Stomach (tissue), 9 donors: ENCODE data around the gene PRELID3B. TPM values are rescaled to one million over a fixed set of nuclear protein-coding genes. Genes with fewer than 3 reads are reported as not detected.
A peak's percentile ranks its signal among the peaks of the same experiment; 100 is the strongest.
"Not testable (repeated sequence)": the region's sequence is repeated elsewhere in the genome, so short reads cannot be mapped to it uniquely, and the experiment has no call there.

Experiments used
- DNase-seq, 2 donors: peaks; one replicate each; pipeline versions ENCODE4 v3.0.0 to v3.0.0-alpha.2; 2013 to 2019
- H3K27ac ChIP-seq, 5 donors: fragments of 200-600 bp in 4 of 5; sonication (generic) in 4 of 5; one replicate each; pipeline ENCODE4 v1.5.1; 2013 to 2019; ENCODE audit warnings: mild to moderate bottlenecking in 1 of 5, moderate library complexity in 1 of 5
- H3K27me3 ChIP-seq, 3 donors: fragments of 200-600 bp; sonication (generic); one replicate each; pipeline ENCODE4 v1.5.1; 2017 to 2019; ENCODE audit warnings: mixed run types in 1 of 3
- H3K36me3 ChIP-seq, 4 donors: fragments of 200-600 bp; sonication (generic); 1 replicate in 3 of 4; 2 replicates in 1 of 4; pipeline ENCODE4 v1.5.1; 2016 to 2019
- H3K4me1 ChIP-seq, 4 donors: fragments of 200-600 bp; sonication (generic); one replicate each; pipeline ENCODE4 v1.5.1; 2016 to 2019
- H3K4me3 ChIP-seq, 4 donors: fragments of 200-600 bp; sonication (generic) in 3 of 4; one replicate each; pipeline ENCODE4 v1.5.1; 2016 to 2019; ENCODE audit warnings: mild to moderate bottlenecking in 1 of 4
- H3K9me3 ChIP-seq, 4 donors: fragments of 200-600 bp; sonication (generic); one replicate each; pipeline ENCODE4 v1.5.1; 2016 to 2019
- CTCF ChIP-seq, 7 experiments: fragments of 450-650 bp in 4 of 7; fragments of 200-600 bp in 3 of 7; sonication (generic) in 3 of 7; IDR thresholded peaks; one replicate each; pipeline ENCODE4 v1.5.1; 2016 to 2019; ENCODE audit warnings: antibody characterized with exemption in 7 of 7, control low read depth in 2 of 7, mild to moderate bottlenecking in 1 of 7
- EP300 ChIP-seq: sonication (generic); formaldehyde crosslinking; IDR thresholded peaks from one replicate; pipeline ENCODE4 v1.6.1; 2017; ENCODE audit warnings: antibody characterized with exemption
- POLR2A ChIP-seq, 4 donors: fragments of 450-650 bp; IDR thresholded peaks; one replicate each; pipeline ENCODE4 v1.6.1; 2016; ENCODE audit warnings: antibody characterized with exemption in 4 of 4, control low read depth in 2 of 4, mild to moderate bottlenecking in 1 of 4, moderate library complexity in 1 of 4
- POLR2AphosphoS5 ChIP-seq, 3 donors: sonication (generic); formaldehyde crosslinking; IDR thresholded peaks; one replicate each; pipeline ENCODE4 v1.6.1; 2016; ENCODE audit warnings: antibody characterized with exemption in 3 of 3
- WGBS, 5 donors: extraction: QIAGEN DNeasy Blood & Tissue Kit in 3 of 5; methylation state at CpG; one replicate each; pipeline versions ENCODE4 v1.1.5 to v1.1.7; 2013 to 2018; 5-methylcytosine and 5-hydroxymethylcytosine counted together
- intact Hi-C: fragments of 100-400 bp; cut with DNase I; formaldehyde crosslinking; loops from one replicate; pipeline ENCODE4 v1.15.1; 2023; ENCODE audit warnings: low total_unique reads
- polyA plus RNA-seq, 3 donors: library from polyadenylated mRNA; stranded (reverse); fragments of 200-250 nt; gene quantifications; one replicate each; pipeline ENCODE4 v1.2.3, GENCODE V29; 2013
- total RNA-seq, 5 donors: library from RNA; depleted of rRNA; stranded (reverse); fragments of >200 nt; gene quantifications; one replicate each; pipeline versions ENCODE4 v1.1.0 to v1.2.3, GENCODE V29; 2014 to 2016
- donor health status: healthy with polysubstance abuse.
- donor health status: Bipolar disorder and iron deficiency.
- donor health status: healthy.

PRELID3B gene
- total and polyA plus RNA-seq, 8 donors, result 20.0 to 322 (median 56.1) TPM

GRCh38 chr20:59013959-59014608, 28.5 kb downstream of the PRELID3B start:
- no peak for DNase-seq
- peaks cover 0 to 26% (median 18%) of the 10 kb centered on the region in 4 donors for H3K4me1 ChIP-seq
- H3K27me3 ChIP-seq, result no peaks in the 10 kb centered on the region
- 70 to 72% (median 70%) methylated on average over 13 of the region's 13 CpGs for WGBS, 5 donors
- no peaks in the 10 kb centered on the region for H3K36me3 ChIP-seq
- intact Hi-C loops, result no loop called here
- no peak overlapping the region for H3K4me3 ChIP-seq
- no peak overlapping the region for H3K27ac ChIP-seq
- H3K9me3 ChIP-seq, result no peaks in the 10 kb centered on the region
- TF ChIP-seq POLR2A (IDR thresholded peaks at IDR 0.05) (no peak), POLR2AphosphoS5 (IDR thresholded peaks at IDR 0.05) (no peak), EP300 (no peak), CTCF (IDR thresholded peaks at IDR 0.05) (no peak)

GRCh38 chr20:59013031-59013951, 29.3 kb downstream of the PRELID3B start:
- intact Hi-C loops, result no loop called here
- H3K4me3 ChIP-seq, result no peak overlapping the region
- WGBS, 5 donors, result 83 to 91% (median 88%) methylated on average over 17 of the region's 17 CpGs
- H3K4me1 ChIP-seq, result peaks cover 0 to 28% (median 19%) of the 10 kb centered on the region in 4 donors
- H3K9me3 ChIP-seq, result no peaks in the 10 kb centered on the region
- H3K36me3 ChIP-seq, result no peaks in the 10 kb centered on the region
- H3K27ac ChIP-seq, result no peak overlapping the region
- DNase-seq, result peak in 1 of 2 donors; percentile 11
- no peaks in the 10 kb centered on the region for H3K27me3 ChIP-seq
- TF ChIP-seq POLR2A (IDR thresholded peaks at IDR 0.05), result no peak
- no peak for TF ChIP-seq CTCF (IDR thresholded peaks at IDR 0.05)
- no peak for TF ChIP-seq EP300
- TF ChIP-seq POLR2AphosphoS5 (IDR thresholded peaks at IDR 0.05), result no peak

- peaks cover 8 to 38% (median 27%) of the 10 kb centered on the region in 4 donors for H3K4me1 ChIP-seq
- H3K4me3 ChIP-seq, H3K27me3 ChIP-seq, H3K27ac ChIP-seq, intact Hi-C loops, H3K36me3 ChIP-seq, DNase-seq, H3K9me3 ChIP-seq: not testable (repeated sequence)
- WGBS, 5 donors, result 86 to 92% (median 90%) methylated on average over 3 of the region's 3 CpGs
Observed at GRCh38 chr20:59011874-59012157, 30.8 kb downstream of the PRELID3B start.

GRCh38 chr20:59010995-59011873, 31.4 kb downstream of the PRELID3B start:
- peak; percentile 25 to 66 for DNase-seq

More at GRCh38 chr20:59010995-59011873, 31.4 kb downstream of the PRELID3B start:
- no peak for TF ChIP-seq POLR2A (IDR thresholded peaks at IDR 0.05)
- TF ChIP-seq EP300, result no peak
- no peak for TF ChIP-seq POLR2AphosphoS5 (IDR thresholded peaks at IDR 0.05)
- no peak for TF ChIP-seq CTCF (IDR thresholded peaks at IDR 0.05)
- intact Hi-C loops, result no loop called here
- Histone ChIP-seq H3K4me1 (peaks cover 10 to 38% (median 27%) of the 10 kb centered on the region in 4 donors), H3K4me3 (no peak overlapping the region), H3K9me3 (no peaks in the 10 kb centered on the region), H3K27me3 (no peaks in the 10 kb centered on the region), H3K27ac (peak overlapping the region in 2 of 5 donors; percentile 31 to 34), H3K36me3 (no peaks in the 10 kb centered on the region)
- 58 to 70% (median 60%) methylated on average over 17 of the region's 17 CpGs for WGBS, 5 donors
